Measurements from ENCODE around the gene SPINT2. TPM values are rescaled to one million over a fixed set of nuclear protein-coding genes. Genes with fewer than 3 reads are reported as not detected.

SPINT2 gene
- total RNA-seq, 2 donors from 2014 or later, result 349 to 932 TPM

DNA sequence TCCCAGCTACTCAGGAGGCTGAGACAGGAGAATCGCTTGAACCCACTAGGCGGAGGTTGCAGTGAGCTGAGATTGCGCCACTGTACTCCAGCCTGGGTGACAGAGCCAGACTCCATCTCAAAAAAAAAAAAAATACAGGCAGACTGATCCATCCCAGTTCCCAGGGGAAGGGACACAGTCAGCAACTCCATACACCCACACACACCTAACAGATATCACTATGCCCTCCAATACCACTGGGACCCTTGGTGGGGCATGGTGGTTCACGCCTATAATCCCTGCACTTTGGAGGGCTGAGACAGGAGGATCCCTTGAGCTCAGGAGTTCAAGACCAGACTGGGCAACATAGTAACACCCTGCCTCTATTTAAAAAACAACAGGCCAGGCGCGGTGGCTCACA is 43.0 kb upstream of the SPINT2 start:
- H3K4me1 ChIP-seq (replicated peaks), result no peaks in the 10 kb centered on the region
- TF ChIP-seq POLR2AphosphoS5 (IDR thresholded peaks at IDR 0.05) (no peak), POLR2A (IDR thresholded peaks at IDR 0.05) (no peak), CTCF (IDR thresholded peaks at IDR 0.05) (no peak)
- H3K27me3 ChIP-seq (replicated peaks; ENCODE audit: insufficient read depth), result peaks cover 7% of the 10 kb centered on the region
- H3K9me3 ChIP-seq, result no peaks in the 10 kb centered on the region
- H3K36me3 ChIP-seq, result no peaks in the 10 kb centered on the region
- H3K27ac ChIP-seq, result no peak overlapping the region
- 96% methylated on average over 6 of the region's 6 CpGs for WGBS
- no peak overlapping the region for H3K4me3 ChIP-seq
- intact Hi-C loops (cut with DNase I), result loop anchor here (5.0 kb wide), 1 partner anchor 319 kb away; no protein-coding TSS in a partner anchor
- DNase-seq (ENCODE audit: low spot score), result no peak

DNA sequence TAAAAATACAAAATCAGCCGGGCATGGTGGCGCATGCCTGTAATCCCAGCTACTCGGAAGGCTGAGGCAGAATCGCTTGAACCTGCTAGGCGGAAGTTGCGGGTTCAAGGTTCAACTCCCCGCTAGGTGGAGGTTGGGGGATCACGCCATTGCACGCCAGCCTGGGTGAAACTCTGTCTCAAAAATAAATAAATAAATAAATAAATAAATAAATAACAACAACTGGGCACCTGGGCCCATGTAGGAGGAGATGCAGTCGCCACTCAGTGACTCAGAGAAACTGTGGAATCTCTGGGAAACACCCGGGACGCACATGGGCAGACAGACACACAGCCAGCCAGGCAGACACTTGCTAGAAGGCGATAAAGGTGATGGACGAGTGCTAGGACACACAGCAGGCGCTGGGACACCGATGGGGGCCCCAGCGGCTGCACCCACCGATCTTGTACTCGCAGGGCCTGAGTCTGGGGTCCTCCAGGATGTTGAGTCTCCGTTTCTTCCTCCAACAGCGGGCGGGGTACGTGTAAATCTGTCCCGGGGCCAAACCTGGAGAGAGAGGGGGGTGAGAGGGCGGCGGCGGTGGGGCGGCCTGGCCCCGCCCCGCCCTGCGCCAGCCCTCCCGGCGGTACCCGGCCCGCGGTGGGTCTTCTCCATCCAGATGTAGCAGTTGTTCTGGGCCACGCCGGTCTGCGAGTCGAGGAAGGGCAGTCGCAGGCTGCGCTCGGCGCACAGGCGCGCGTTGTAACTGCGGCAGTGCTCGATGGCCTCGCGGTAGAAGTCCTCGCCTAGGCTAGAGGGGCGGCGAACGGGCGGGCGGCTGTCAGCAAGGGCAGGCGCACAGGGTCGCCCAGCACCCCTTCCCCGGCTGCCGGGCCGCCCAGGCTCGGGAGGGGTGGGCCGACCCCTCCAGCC is 42.2 kb upstream of the SPINT2 start:
- no peak for DNase-seq (ENCODE audit: low spot score)
- Histone ChIP-seq H3K27me3 (replicated peaks; ENCODE audit: insufficient read depth) (peaks cover 8% of the 10 kb centered on the region), H3K36me3 (no peaks in the 10 kb centered on the region), H3K9me3 (no peaks in the 10 kb centered on the region), H3K4me1 (replicated peaks) (no peaks in the 10 kb centered on the region), H3K4me3 (no peak overlapping the region), H3K27ac (no peak overlapping the region)
- no peak for TF ChIP-seq CTCF (IDR thresholded peaks at IDR 0.05)
- TF ChIP-seq POLR2A (IDR thresholded peaks at IDR 0.05), result no peak
- TF ChIP-seq POLR2AphosphoS5 (IDR thresholded peaks at IDR 0.05), result no peak
- 71% methylated on average over 63 of the region's 64 CpGs for WGBS
- intact Hi-C loops (cut with DNase I), result loop anchor here (5.0 kb wide), 1 partner anchor 320 kb away; no protein-coding TSS in a partner anchor

- Histone ChIP-seq H3K4me3 (no peak overlapping the region), H3K27me3 (replicated peaks; ENCODE audit: insufficient read depth) (peaks cover 13% of the 10 kb centered on the region), H3K9me3 (no peaks in the 10 kb centered on the region), H3K4me1 (replicated peaks) (peaks cover under 1% of the 10 kb centered on the region), H3K27ac (no peak overlapping the region), H3K36me3 (no peaks in the 10 kb centered on the region)
- WGBS, result 94% methylated on average over 3 of the region's 3 CpGs
- intact Hi-C loops (cut with DNase I), result loop anchor here (5.0 kb wide), 1 partner anchor 321 kb away; no protein-coding TSS in a partner anchor
- no peak for TF ChIP-seq POLR2AphosphoS5 (IDR thresholded peaks at IDR 0.05)
- no peak for TF ChIP-seq POLR2A (IDR thresholded peaks at IDR 0.05)
- TF ChIP-seq CTCF (IDR thresholded peaks at IDR 0.05), result no peak
- no peak for DNase-seq (ENCODE audit: low spot score)
Measured at GRCh38 chr19:38223119-38223523, 41.3 kb upstream of the SPINT2 start.

GRCh38 chr19:38223617-38224013 is 40.8 kb upstream of the SPINT2 start:
- peaks cover 18% of the 10 kb centered on the region for H3K27me3 ChIP-seq (replicated peaks; ENCODE audit: insufficient read depth)
- H3K4me3 ChIP-seq, result peak overlapping the region; percentile 12 to 26
- H3K36me3 ChIP-seq, result no peaks in the 10 kb centered on the region
- DNase-seq (ENCODE audit: low spot score), result no peak
- intact Hi-C loops (cut with DNase I), result loop anchor here (5.0 kb wide), 1 partner anchor 321 kb away; no protein-coding TSS in a partner anchor
- H3K9me3 ChIP-seq, result no peaks in the 10 kb centered on the region
- TF ChIP-seq CTCF (IDR thresholded peaks at IDR 0.05) (no peak), POLR2AphosphoS5 (IDR thresholded peaks at IDR 0.05) (no peak), POLR2A (IDR thresholded peaks at IDR 0.05) (no peak)
- H3K4me1 ChIP-seq (replicated peaks), result peaks cover 5% of the 10 kb centered on the region
- WGBS, result 10% methylated on average over 10 of the region's 13 CpGs
- no peak overlapping the region for H3K27ac ChIP-seq
